MM.1S (cell line): ENCODE data around the gene CACHD1.

Source experiments
- DNase-seq: peaks from one replicate; pipeline ENCODE4 v3.0.0-alpha.2; 2015
- H2AFZ ChIP-seq: fragments of 300-600 bp; sonication (generic); 2 replicates; pipeline ENCODE4 v1.6.0; 2016; ENCODE audit warnings: antibody characterized with exemption, low read length
- H3F3A ChIP-seq: fragments of 300-600 bp; sonication (generic); 2 replicates; pipeline ENCODE4 v1.6.1; 2016; ENCODE audit warnings: mild to moderate bottlenecking, antibody characterized with exemption, low read length, moderate library complexity, mixed read lengths; ENCODE audit not compliant: insufficient read depth
- H3K27ac ChIP-seq: fragments of 300-600 bp; sonication (generic); 2 replicates; pipeline ENCODE4 v1.5.1; 2016; ENCODE audit warnings: mild to moderate bottlenecking, low read length
- H3K27me3 ChIP-seq: fragments of 300-600 bp; sonication (generic); replicated peaks from 2 replicates; pipeline ENCODE4 v1.6.0; 2016; ENCODE audit warnings: low read length; ENCODE audit not compliant: insufficient read depth
- H3K36me3 ChIP-seq: fragments of 300-600 bp; sonication (generic); replicated peaks from 2 replicates; pipeline ENCODE4 v1.6.1; 2016; ENCODE audit warnings: mild to moderate bottlenecking, low read length, mixed read lengths; ENCODE audit not compliant: insufficient read depth
- H3K4me1 ChIP-seq: fragments of 300-600 bp; sonication (generic); 2 replicates; pipeline ENCODE4 v1.6.1; 2016; ENCODE audit warnings: low read length, mixed read lengths
- H3K4me2 ChIP-seq: fragments of 300-600 bp; sonication (generic); 2 replicates; pipeline ENCODE4 v1.6.0; 2016; ENCODE audit warnings: low read depth, low read length
- H3K4me3 ChIP-seq: fragments of 300-600 bp; sonication (generic); 2 replicates; pipeline ENCODE4 v1.5.1; 2016; ENCODE audit warnings: low read length, mixed read lengths
- H3K79me2 ChIP-seq: fragments of 300-600 bp; sonication (generic); 2 replicates; pipeline ENCODE4 v1.6.1; 2016; ENCODE audit warnings: mixed run types, low read length, mixed read lengths
- H3K9ac ChIP-seq: fragments of 300-600 bp; sonication (generic); 2 replicates; pipeline ENCODE4 v1.6.1; 2016; ENCODE audit warnings: low read length, mixed read lengths
- H3K9me2 ChIP-seq: fragments of 300-600 bp; sonication (generic); replicated peaks from 2 replicates; pipeline ENCODE4 v1.6.1; 2016; ENCODE audit warnings: mild to moderate bottlenecking, low read length, mixed read lengths; ENCODE audit not compliant: insufficient read depth
- H3K9me3 ChIP-seq: fragments of 300-600 bp; sonication (generic); replicated peaks from 2 replicates; pipeline ENCODE4 v1.6.1; 2016; ENCODE audit warnings: mild to moderate bottlenecking, low read length, mixed read lengths; ENCODE audit not compliant: insufficient read depth
- H4K20me1 ChIP-seq: fragments of 300-600 bp; sonication (generic); 2 replicates; pipeline ENCODE4 v1.6.1; 2016; ENCODE audit warnings: mild to moderate bottlenecking, low read length, moderate library complexity, mixed read lengths; ENCODE audit not compliant: insufficient read depth
- EZH2 ChIP-seq: fragments of 300-600 bp; sonication (generic); optimal IDR thresholded peaks from 2 replicates; pipeline ENCODE3; 2017; ENCODE audit warnings: low read depth, mild to moderate bottlenecking, antibody characterized with exemption, low read length, mixed read lengths
- EZH2phosphoT487 ChIP-seq: fragments of 300-600 bp; sonication (generic); IDR thresholded peaks from 2 replicates; pipeline ENCODE4 v1.6.1; 2018; ENCODE audit warnings: antibody characterized with exemption, low read length
- TF ChIP-seq, protein P1 (sequence below): fragments of 300-600 bp; sonication (generic); IDR thresholded peaks from 2 replicates; pipeline ENCODE4 v1.5.1; 2016; ENCODE audit warnings: antibody characterized with exemption, low read length, mixed read lengths

The CACHD1 gene

DNA sequence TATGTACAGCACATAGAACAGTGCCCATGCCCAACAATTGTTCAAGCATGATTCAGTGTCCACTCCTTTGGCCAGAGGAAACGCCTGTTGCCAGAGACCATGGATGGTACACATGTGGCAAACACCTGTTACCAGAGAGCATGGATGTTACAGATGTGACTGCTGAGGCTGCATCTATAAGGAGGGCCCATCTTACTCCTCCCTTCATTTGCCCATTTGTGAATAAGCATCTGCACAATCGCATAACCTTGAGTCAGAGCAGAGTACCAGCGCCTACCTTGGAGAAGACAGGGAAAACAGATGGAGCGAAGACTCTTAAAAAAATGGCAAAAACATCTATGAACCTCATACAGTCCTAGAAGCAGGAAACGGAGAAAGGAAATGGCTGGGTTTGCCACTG is 36.6 kb upstream of the CACHD1 start:
- Histone ChIP-seq H2AFZ (no peak overlapping the region), H3K9me2 (no peaks in the 10 kb centered on the region), H3K4me3 (no peak overlapping the region), H3K36me3 (no peaks in the 10 kb centered on the region), H3K27me3 (no peaks in the 10 kb centered on the region), H3K9me3 (no peaks in the 10 kb centered on the region), H3F3A (no peaks in the 10 kb centered on the region), H3K27ac (no peak overlapping the region), H3K79me2 (no peaks in the 10 kb centered on the region), H3K9ac (no peak overlapping the region), H4K20me1 (no peaks in the 10 kb centered on the region), H3K4me2 (no peak overlapping the region), H3K4me1 (no peaks in the 10 kb centered on the region)
- TF ChIP-seq, protein P1, sequence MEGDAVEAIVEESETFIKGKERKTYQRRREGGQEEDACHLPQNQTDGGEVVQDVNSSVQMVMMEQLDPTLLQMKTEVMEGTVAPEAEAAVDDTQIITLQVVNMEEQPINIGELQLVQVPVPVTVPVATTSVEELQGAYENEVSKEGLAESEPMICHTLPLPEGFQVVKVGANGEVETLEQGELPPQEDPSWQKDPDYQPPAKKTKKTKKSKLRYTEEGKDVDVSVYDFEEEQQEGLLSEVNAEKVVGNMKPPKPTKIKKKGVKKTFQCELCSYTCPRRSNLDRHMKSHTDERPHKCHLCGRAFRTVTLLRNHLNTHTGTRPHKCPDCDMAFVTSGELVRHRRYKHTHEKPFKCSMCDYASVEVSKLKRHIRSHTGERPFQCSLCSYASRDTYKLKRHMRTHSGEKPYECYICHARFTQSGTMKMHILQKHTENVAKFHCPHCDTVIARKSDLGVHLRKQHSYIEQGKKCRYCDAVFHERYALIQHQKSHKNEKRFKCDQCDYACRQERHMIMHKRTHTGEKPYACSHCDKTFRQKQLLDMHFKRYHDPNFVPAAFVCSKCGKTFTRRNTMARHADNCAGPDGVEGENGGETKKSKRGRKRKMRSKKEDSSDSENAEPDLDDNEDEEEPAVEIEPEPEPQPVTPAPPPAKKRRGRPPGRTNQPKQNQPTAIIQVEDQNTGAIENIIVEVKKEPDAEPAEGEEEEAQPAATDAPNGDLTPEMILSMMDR: no peak
- TF ChIP-seq EZH2phosphoT487: no peak
- TF ChIP-seq EZH2: no peak
- DNase-seq: no peak

DNA sequence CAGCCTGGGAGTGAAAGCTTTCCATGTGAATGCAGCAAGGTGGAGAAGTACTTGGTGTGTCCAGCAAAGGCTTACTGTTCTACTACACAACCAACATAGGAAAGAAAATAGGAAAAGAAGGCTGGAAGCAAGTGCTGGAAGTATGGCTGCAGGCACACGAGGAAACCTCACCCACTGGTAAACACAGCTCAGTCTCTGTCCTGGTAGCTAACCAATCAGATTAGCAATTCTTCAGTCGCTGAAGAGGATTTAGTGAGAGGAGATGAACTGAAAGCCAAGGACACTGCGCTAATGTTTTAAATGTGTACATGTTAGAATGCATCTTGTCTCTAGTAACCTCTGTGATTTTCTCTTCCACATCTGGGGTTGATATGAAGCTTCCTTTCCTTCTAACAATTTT is 36.2 kb upstream of the CACHD1 start:
- H3K9me3 ChIP-seq: no peaks in the 10 kb centered on the region
- H3K36me3 ChIP-seq: no peaks in the 10 kb centered on the region
- DNase-seq: no peak
- H3K4me1 ChIP-seq: no peaks in the 10 kb centered on the region
- H3K9ac ChIP-seq: no peak overlapping the region
- H3K27ac ChIP-seq: no peak overlapping the region
- TF ChIP-seq, protein P1: no peak
- TF ChIP-seq EZH2phosphoT487: no peak
- no peak for TF ChIP-seq EZH2
- no peak overlapping the region for H3K4me3 ChIP-seq
- H3K4me2 ChIP-seq: no peak overlapping the region
- H3F3A ChIP-seq: no peaks in the 10 kb centered on the region
- no peaks in the 10 kb centered on the region for H3K9me2 ChIP-seq
- no peaks in the 10 kb centered on the region for H3K79me2 ChIP-seq
- no peak overlapping the region for H2AFZ ChIP-seq
- no peaks in the 10 kb centered on the region for H4K20me1 ChIP-seq
- H3K27me3 ChIP-seq: no peaks in the 10 kb centered on the region

DNA sequence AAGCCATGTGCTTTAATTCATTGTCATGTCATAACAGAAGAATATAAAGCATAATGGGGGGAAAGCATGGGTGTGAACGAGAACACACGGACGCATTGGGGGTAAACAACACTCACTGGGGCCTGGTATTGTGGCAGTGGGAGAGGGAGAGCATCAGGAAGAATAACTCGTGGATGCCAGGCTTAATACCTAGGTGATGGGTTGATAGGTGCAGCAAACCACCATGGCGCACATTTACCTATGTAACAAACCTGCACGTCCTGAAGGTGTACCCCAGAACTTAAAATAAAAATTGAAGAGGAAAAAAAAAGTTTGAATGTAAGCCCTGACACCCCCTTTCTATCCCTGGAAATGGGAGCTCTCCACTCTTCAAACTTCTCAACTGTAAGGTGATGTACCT is 34.9 kb upstream of the CACHD1 start:
- Histone ChIP-seq H3K27ac (no peak overlapping the region), H3K9me2 (no peaks in the 10 kb centered on the region), H3K9ac (no peak overlapping the region), H2AFZ (no peak overlapping the region), H3K79me2 (no peaks in the 10 kb centered on the region), H3K4me1 (no peaks in the 10 kb centered on the region), H3K4me3 (no peak overlapping the region), H4K20me1 (no peaks in the 10 kb centered on the region), H3K4me2 (no peak overlapping the region), H3K36me3 (no peaks in the 10 kb centered on the region), H3F3A (no peaks in the 10 kb centered on the region), H3K27me3 (no peaks in the 10 kb centered on the region), H3K9me3 (no peaks in the 10 kb centered on the region)
- DNase-seq: no peak
- TF ChIP-seq EZH2 (no peak), EZH2phosphoT487 (no peak)
- TF ChIP-seq, protein P1: no peak
